Urothelium cell line (cell line): ENCODE results near the gene SZRD1.
"Not testable (repeated sequence)": the region's sequence is repeated elsewhere in the genome, so short reads cannot be mapped to it uniquely, and the experiment has no call there.

ENCODE experiments used
- DNase-seq: peaks from one replicate; pipeline ENCODE4 v3.0.0; 2011; ENCODE audit warnings: low spot score, mixed read lengths
- FAIRE-seq: peaks from 2 replicates; lab custom pipeline; 2011; peaks lifted over from hg19 to GRCh38; lab: Jason Lieb, UNC

SZRD1 gene, protein sequence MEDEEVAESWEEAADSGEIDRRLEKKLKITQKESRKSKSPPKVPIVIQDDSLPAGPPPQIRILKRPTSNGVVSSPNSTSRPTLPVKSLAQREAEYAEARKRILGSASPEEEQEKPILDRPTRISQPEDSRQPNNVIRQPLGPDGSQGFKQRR

DNA sequence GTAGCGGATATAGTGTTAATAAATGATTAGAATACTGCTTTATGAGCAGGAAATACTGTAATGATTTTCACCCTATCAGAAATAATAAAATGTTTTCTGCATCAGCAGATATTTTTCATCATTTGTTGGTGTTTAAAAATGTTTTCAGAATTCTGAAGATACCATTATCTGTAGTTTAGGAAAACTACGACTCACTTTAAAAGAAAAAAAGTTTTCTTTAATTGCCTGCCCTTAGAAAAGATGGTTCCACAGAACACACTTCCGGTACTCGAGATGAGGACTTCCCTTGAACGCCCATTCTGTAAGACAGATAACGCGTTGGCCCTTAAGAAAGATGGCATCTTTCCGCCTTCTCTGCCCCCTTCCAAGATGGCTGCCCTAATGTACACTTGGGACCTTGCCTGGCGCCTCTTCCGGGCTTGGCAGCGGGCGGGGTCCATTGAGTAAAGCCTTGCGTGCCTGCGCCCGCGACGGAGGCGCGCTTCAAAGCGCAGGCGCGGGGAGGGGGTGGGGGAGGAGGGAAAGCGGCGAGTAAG is at the start of gene SZRD1:
Gene SZRD1 (plus strand): TSS at position 521 of the 536 bp plus-strand sequence. CDS start 16 bp downstream, outside the sequence.
- FAIRE-seq (no peak), DNase-seq (peak; percentile 94)

DNA sequence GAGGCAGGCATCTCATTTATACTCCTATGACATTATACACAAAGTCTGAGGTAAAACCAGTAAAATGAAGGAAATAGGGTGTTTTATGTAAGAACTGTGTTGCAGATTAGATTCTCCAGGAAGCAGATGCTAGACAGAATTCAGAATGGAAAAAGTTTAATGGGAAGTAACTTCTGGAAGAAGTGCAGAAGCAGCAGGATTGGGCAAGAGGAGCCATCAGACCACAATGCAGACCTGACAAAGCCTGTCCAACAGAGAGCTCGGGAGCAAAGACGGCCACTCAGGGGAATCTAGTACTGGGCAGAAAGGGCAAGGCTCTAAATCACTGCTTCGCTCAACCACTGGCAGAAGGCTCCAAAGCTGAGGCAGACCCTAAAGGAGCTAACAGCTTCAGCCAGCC is 48.5 kb upstream of the SZRD1 start:
- no peak for FAIRE-seq
- DNase-seq, result no peak

DNA sequence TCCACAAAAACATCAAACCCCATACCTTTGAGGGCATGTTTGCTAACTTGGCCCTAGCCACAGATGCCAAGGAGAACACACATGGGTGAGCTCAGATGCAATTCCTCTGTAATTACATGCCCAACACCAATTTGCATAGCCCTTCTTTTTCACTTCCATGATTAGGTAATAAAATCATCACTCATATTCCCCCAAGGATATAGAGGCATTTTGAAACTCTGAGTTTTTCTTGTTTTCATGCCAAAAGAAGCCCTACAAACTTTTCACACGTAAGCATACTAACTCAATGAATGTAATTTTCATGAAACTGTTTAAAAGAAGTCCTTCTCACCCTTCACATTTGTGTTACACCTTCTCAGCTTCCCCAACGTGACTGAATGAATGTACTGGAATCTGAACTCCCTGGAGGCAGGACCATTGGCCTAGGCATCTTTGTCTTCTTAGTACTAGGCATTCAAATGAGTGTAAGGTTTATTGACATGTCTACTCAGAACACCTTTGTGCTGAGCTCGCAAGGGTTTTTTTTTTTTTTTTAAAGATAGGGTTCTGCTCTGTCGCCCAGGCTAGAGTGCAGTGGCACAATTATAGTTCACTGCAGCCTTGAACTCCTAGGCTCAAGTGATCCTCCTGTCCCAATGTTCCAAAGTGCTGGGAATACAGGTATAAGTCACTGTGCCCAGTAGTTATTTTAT is 45.7 kb upstream of the SZRD1 start:
- FAIRE-seq, result no peak
- DNase-seq, result no peak

DNA sequence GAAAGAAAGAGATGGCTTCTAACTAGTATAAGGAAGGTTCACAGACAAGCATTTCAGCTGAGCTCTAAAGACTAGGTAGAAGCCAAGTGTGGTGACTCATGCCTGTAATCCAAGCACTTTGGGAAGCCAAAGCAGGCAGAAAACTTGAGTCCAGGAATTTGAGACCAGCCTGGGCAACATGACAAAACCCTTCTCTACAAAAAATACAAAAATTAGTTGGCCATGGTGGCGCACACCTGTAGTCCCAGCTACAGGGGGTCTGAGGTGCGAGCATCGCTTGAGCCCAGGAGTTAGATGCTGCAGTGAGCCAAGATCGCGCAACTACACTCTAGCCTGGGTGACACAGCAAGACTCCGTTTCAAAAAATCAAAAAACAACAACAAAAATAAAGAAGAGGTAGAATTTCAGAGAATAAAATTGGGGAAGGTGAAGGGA is 42.6 kb upstream of the SZRD1 start:
- peak; percentile 30 for DNase-seq
- FAIRE-seq, result no peak

DNA sequence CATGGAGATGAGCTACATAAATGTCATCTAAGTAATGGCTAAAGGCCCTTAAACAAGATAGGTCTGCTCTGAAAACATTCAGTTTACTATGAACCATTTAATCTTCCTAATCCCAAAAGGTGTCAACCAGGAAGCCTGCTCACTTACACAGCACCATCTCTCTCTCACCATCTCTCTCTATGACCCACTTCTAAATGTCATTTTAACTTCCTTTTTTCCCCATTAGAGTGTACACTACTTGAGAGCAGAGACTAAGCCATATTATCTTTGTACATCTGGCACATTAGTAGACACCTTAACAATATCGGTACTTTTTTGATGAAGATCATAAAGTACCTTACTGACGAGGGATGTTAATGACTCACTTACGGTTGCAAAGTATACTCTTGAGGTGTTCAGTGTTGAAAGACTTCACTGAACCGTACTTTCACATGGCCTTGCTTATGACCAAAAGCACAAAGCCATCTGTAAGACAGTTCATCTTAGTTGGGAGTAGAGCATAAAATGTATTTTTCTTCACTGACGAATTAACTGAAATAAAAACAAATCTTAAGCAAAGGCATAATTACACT is 40.1 kb upstream of the SZRD1 start:
- FAIRE-seq (no peak), DNase-seq (no peak)

DNA sequence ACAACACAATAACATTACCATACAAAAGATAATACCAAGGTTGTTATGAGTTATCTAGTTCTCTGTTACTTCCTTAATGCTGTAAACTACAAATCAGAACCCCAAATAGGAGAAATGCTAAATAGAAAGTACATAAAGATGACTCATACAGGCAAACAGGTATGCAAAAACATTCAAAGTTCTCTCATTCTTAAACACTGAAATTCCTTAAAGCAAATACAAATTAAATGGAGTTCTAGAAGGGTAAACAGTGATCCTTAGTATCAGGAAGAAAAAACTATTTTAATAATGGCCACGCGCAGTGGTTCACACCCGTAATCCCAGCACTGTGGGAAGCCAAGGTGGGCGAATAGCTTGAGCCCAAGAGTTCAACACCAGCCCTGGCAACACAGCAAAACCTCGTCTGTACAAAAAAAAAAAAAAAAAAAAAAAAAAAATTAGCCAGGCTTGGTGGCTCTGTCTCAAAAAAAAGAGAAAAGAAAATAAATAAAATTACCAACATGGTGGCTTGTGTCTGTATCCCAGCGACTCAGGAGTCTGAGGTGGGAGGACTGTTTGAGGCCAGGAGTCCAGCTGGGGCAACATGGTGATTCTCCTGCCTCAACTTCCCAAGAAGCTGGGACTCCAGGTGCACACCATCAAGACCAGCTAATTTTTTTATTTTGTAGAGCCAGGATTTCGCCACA is 32.2 kb upstream of the SZRD1 start:
- DNase-seq (no peak), FAIRE-seq (no peak)

DNA sequence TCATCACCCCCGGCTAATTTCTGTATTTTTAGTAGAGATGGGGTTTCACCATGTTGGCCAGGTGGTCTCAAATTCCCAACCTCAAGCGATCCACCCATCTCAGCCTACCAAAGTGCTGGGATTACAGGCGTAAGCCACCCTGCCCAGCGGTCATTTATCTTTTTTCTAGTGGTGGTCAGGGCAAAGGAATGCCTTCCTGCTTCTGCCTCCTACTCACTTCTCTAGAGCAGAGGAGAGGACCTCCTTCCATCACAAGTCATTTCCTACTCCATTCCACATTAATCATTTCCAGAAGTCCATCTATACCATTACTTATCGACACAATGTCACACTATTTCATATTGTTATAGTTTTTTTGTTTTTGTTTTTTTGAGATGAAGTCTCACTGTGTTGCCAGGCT is 28.1 kb upstream of the SZRD1 start:
- no peak for FAIRE-seq
- DNase-seq, result no peak

DNA sequence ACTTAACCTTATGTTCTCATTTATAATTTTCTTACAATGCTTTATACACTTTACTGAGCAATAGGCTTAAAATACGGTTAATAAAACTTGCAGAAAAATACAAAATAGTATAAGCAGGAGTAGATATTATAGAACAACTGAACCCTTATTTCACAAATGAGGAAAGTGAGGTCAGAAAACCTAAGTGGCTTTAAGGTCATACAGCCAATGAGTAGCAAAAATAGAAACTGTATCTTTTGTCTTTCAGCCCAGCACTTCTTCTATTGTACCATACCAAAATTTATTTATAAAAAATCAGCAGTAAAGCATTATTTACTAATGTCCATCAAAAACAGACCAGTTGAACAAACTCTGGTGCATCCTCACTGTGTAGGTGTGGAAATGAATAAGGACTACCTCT is 26.4 kb upstream of the SZRD1 start:
- no peak for DNase-seq
- FAIRE-seq, result no peak

DNA sequence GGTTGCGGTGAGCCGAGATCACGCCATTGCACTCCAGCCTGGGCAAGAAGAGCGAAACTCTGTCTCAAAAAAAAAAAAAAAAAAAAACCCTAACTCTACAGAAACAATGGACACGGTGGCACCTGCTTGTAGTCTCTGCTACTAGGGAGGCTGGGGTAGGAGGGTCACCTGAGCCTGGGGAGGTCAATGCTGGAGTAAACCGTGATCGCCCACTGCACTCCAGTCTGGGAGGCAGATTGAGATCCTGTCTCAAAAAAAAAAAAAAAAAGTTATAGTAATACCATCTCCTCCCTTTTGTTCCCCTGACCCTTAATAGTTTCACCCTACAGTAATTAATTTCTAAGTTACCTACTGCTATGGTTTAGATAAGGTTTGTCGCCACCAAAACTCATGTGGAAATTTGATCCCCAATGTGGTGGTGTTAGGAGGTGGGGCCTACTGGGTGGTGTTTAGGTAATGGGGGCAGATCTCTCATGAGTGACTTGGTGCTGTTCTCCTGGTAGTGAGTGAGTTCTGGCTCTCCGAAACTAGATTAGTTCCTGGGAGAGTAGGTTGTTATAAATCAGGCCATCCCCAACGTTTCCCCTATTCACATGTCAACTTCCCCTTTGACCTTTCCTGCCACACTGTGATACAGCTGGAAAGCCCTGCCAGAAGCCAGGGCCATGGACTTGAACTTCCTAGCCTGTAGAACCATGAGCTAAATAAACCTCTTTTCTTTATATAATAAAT is 24.5 kb upstream of the SZRD1 start:
- DNase-seq (no peak), FAIRE-seq (no peak)

DNA sequence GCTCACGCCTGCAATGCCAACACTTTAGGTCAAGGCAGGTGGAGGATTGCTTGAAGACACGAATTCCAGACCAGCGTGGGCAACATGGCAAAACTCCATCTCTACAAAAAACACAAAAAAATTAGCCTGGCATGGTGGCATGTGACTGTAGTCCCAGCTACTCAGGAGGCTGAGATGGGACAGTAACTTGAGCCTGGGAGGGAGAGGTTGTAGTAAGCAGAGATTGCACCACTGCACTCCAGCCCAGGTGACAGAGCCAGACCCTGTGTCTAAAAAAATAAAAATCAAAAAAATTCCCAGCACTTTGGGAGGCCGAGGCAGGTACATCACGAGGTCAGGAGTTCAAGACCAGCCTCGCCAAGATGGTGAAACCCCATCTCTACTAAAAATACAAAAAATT is 23.8 kb upstream of the SZRD1 start:
- not testable (repeated sequence) for FAIRE-seq

DNA sequence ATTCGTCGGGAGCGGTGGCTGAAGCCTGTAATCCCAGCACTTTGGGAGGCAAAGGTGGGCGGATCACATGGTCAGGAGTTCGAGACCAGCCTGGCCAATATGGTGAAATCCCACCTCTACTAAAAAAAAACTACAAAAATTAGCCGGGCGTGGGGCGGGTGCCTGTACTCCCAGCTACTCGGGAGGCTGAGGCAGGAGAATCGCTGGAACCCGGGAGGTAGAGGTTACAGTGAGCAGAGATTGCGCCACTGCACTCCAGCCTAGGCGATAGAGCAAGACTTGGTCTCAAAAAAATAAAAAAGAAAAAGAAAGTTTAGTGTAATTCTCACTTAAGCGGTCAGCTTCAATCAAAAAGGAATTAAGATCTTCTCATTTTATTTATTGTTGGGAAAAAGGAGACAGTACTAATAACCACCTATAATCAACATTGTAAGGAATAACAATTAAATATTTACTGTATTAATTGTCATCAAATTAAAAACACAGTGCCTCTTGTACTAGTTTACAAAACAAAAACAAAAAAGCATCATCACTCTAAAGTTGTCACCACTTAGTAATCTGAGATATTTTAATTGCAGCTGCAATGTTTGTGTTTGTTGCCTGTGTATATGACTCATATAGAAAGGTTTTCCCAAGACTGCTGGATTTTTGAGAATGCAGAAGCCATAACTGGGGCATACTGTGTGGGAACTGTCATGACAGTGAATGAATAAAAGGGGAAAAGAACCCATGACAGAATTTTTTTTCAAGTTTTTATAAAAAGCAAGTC is 18.4 kb upstream of the SZRD1 start:
- DNase-seq, result no peak
- FAIRE-seq, result no peak

More for the DNA sequence above, 23.8 kb upstream of the SZRD1 start:
- not testable (repeated sequence) for DNase-seq

DNA sequence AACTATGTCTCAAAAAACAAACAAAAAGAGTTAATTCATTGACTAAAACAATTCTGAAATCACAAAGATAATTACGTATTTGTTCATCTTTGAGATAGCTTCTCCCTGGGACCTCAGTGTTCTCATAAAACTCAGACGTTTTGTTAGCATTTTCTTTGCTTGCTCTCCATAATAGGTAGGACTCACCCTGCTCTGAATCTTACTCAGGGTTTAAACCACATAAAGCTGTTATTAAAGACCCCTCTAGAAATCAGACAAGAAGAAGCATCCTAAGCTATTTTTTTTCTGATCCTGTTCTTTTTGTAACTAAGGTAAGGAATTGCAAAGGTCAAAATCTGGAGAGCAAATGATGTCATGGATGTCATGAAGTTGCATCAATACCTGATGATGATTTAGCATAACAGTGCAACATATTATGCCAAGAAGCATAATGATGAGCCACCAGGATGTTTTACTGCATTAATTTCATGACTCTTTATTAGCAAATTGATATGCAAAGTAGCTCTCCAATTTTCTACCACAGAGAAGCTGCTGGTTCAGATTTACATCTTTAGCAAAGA is 17.1 kb upstream of the SZRD1 start:
- FAIRE-seq, result no peak
- no peak for DNase-seq

DNA sequence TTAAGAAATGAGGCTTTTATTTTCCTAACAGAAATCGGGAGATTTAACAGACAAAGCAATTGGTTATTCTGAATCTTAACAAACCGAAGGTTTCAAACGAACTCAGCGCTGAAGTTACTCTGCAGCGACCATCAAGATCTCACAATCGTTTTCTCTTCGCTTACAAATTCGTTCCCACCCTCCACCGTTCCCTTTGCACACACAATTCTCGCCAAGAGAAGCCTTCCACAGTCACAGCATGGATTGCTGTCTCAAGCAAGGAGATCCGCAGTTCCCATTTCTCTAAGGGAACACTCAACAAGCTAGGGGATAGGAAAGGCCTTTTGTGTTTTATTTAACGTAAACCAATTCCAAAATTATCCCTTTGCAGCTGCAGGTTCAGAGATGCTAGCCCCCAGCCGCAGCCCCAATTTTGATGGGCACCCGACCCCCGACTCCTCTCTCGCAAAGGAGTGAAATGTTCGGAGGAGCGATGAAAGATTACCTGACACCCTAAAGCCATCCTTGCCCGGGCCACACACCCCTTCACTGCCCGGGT is 15.5 kb upstream of the SZRD1 start:
- FAIRE-seq (no peak), DNase-seq (peak; percentile 13)

DNA sequence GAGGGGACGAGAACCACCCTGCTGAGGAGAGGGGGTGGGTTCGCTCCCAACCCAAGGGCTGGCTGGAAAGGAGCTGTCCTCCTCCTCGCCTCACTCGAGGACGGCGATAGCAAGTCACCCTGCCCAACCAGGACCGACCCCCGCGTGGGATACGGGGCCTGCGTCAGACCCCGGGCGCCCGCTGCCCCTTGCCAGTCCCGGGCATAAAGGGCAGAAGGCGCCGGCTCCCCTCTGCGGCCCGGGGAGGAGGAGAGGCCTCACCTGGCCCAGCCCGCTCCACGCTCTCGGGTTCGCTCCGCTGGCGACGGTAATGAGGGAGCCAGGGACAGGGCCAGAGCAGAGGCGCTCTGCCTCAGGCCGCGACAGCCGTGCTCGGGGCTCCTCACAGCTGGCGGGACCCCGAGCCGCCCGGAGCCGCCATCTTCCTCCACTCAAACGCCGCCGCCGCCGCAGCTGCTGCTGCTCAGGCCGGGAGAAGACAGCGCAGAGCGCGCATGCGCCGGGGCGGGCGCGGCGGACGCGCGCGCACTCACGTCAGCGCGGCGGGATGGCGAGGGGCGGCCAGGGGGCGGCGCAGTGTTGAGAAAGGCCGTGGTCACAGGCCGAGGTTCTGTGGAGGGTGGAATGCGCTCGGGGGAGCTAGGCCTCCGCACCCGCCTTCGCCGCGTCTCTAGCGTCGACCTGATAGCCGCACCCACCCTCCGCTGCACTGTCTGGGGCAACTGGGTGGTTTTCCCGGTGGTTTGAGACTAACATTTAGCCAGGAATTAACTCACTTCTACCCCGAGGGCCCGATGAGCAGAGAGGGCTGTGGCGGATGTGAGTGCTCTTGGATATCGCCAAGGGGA is 14.8 kb upstream of the SZRD1 start, which contains the start of gene FBXO42:
Gene FBXO42 (minus strand): TSS at position 487 of the 848 bp plus-strand sequence. CDS start 37,062 bp downstream, outside the sequence.
- DNase-seq, result peak; percentile 96
- peak; percentile 69 for FAIRE-seq

DNA sequence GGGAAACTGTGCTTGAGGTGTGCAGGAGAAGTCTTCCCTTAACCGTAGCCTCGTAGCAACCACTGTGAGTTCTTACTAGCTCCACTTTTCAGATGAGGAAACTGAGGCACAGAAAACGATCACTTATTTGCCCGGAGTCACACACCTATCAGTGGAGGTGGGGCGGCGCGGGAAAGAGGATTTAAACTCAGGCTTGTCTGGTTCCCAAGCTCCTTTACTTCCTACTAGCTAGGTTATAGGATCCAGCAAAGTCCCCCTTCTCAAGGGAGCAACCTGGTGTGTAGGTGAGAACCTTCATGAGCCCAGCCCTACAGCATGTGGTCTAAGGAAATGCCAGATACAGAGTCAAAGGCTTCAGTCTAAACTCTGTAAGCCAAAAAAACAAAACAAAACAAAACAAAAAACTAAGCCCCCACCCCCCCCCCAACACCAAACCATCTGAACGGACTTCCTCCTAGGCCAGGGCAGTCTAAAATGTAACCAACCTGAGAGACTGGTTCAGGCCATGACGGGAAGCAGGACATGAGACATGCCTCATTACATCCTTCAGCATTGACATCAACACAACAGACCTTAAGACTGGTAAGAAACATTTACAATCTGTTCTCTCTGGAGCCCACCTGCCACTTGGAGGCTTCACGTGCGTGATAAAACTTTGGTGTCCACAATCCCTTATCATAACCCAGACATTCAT is 14.1 kb upstream of the SZRD1 start:
- no peak for DNase-seq
- FAIRE-seq, result no peak

DNA sequence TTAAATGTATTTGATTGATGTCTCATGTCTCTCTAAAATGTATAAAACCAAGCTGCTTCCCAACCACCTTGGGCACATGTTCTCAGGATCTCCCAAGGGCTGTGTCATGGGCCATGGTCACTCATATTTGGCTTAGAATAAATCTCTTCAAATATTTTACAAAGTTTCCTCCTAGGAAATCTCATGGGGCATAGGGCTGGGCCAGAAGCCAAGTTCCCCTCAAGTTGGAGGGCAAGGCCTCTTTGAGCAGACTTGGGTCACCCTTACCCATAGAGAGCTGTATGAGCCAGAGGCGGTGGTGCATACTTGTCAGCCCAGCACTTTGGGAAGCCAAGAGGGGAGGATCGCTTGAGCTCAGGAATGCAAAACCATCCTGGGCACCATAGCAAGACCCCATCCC is 12.4 kb upstream of the SZRD1 start:
- DNase-seq, result no peak
- FAIRE-seq, result no peak

DNA sequence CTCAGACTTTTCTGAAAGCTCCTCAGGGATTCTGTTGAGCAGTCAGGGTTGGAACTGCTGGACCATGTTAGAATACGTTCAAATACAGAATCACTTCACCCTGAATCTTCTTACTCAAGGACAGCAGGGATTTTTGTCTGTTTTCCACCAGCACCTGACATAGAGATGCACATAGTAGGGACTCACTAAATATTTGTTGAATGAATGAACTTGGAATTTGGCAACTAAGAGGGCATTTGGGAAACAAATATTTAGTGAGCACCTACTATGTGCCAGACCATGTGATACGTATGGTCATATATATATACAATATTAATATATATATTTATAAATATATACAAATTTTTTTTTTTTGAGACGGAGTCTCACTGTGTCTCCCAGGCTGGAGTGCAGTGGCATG is 10.2 kb upstream of the SZRD1 start:
- no peak for DNase-seq
- FAIRE-seq, result no peak

DNA sequence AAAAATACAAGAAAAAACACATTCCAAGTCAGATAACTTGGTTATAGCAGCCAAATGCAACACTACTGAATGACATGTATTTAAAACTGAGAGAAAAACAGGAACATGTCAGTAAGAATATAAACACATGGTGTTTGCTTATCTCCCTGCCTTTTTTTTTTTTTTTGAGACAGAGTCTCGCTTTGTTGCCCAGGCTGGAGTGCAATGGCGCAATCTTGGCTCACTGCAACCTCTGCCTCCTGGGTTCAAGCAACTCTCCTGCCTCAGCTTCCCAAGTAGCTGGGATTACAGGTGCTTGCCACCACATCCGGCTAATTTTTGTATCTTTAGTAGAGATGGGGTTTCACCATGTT is 1.9 kb upstream of the SZRD1 start:
- not testable (repeated sequence) for DNase-seq, FAIRE-seq
